Non-pigmented ciliary epithelial cell (primary cell): ENCODE data around the gene RBMS1.
"Not testable (repeated sequence)": the region's sequence is repeated elsewhere in the genome, so short reads cannot be mapped to it uniquely, and the experiment has no call there.

Experiments
- DNase-seq: peaks from one replicate; pipeline ENCODE4 v3.0.0-alpha.2; 2010; ENCODE audit warnings: low read depth

The RBMS1 gene

DNA sequence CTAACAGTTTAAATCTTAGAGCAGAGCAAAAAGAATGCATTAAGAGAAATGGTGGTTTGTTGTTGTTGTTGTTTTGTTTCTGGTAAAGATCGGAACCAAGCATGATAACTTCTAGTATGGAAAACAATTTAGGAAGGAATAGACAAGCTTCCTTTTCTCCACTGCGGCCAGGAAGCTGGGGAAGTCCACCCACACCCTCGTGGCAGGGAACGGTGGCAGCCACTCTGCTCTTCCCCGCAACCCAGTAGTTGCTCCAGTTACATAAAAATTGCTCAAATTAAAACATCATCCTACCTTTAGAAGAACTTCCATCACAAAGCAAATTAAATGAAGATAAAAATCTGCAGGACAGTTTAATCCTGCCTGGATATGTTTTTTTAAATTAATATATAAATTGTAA lies 113.0 kb downstream of the RBMS1 start:
- no peak for DNase-seq

DNA sequence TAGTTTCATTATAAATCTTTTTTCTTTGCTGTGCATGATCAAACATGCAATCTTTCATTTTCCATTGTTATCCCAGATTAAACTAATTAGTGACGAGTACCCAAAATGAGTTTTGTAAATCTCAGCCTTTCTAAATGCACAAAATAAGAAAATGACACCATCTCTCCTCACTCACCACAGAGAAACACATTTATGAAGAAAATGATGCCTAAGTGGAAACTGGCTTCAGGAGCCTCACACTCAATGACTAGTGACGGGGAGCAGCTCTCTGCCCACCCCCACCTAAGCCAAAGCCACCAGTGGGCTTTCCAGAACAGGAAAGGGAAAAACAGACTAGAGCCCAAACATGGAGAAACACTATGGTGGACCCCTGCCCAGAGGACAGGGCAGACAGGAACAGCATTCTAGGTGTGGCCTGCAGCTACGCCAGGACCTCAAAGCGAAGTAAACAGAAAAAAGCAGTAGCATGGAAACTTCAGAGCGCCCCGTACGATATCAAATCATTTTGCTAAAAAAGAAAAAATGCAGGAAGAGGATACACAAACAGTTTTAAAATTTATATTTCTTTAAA lies 113.5 kb downstream of the RBMS1 start:
- no peak for DNase-seq

DNA sequence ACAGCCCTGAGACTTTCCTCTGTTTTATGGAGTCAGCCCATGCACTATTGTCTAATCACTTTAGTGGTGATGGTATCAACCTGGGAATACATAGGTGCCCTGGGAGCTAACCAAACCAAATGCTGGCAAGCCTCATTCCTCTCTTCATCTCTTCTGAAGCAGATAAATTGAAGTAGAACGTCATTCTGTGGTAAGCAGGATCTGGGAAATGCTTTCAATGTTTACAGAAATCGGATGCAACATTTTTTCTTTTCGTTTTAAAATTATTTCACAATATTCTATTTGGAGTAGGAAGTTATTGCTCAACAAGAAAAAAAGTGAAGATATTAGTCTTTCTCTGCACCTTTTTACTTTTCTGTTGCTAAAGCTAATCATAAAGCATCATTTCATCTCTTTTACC lies 114.2 kb downstream of the RBMS1 start:
- DNase-seq: peak; percentile 68

DNA sequence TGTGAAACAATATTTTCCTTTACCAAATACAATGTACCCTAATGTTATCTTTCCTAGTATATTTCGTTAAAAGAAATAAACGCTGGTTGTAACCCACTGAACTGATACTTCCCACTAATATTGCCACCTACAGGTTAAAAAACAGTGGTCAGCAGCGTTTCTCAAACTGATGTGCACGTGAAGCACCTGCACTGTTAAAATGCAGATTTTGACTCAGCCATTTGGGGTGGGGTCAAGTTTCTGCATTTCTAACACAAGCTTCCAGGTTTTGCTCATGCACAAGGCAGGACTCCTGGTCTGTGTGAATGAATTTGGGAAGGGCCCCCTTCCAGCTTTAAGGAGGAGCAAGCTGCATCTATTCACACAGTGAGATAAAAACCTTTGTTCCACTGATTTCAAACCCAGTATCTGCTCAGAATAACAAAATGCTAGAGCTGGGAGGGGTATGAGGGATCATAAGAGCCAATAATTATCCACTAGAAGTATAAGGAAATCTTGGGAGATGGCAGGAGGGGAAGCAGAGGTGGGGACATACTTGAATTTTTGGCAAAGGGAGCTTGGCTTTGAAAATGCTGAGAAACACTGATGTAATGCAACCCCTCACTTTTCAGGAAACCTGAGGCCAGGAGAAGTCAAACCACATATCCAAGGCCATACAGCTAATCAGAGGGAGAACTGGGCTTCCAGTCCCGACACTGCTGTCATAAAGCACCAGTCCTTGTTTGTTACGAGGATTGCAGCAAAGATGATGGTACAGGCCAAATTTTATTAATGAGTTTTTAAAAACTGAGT lies 116.2 kb downstream of the RBMS1 start:
- DNase-seq: no peak

DNA sequence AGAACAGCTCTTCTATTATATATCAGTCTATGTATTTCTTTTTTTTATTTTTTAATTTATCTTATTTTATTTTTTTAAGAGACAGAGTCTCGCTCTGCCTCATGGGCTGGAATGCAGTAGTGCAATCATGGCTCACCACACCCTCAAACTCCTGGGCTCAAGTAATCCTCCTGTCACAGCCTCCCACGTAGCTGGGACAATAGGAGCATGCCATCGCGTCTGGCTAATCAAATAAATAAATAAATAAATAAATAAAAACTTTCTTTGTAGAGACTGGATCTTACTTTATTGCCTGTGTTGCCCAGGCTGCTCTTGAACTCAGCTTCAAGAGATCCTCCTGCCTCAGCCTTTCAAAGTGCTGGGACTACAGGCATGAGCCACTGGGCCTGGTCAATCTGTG lies 117.0 kb downstream of the RBMS1 start:
- no peak for DNase-seq

DNA sequence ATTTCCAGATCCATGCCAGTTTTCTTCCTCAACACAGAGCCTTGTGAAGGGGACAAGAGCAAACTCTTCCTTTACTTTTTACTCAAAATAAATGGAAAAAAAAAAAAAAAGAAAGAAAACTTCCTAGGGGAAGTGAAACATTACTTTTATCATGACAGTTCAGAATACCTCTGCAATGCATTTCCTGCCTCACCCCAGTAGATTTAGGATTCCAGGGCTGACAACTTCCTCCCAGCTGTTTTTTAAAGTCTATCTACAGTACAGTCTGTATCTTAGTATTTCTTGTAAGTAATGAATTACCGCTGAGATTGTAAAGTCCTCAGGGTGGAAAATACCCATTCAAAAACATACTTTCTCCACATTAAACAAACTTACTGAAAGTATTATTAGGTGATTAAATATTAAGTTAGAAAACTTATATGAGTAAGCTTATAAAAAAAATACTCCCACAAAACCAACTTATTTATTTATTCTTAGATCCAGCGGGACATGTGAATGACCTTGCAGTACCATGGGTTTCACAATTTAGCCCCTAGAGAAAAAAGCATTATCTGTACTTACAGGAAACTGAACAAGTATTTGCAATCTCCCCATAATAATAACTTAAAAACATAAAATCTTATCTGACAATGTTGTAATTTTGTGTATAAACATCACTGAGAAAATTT lies 117.7 kb downstream of the RBMS1 start:
- DNase-seq: no peak

DNA sequence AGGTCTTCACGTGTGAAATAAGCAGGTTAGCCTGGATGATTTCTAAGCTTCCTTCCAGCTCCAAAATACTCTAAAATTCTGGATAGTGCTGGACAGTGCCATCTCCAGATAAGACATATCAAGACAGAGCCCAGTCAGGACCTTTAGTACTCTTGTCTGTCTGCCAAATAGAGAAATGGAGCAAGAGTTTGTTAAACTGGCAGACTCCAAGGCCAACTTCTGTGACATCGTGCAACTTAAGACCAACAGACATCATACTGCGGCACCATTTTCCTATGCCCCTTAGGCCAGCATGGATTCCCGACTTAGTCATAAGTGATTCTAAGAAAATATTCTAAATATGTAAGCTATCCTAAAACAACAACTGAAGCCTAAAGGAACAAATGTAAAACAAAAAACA lies 118.6 kb downstream of the RBMS1 start:
- DNase-seq: no peak

DNA sequence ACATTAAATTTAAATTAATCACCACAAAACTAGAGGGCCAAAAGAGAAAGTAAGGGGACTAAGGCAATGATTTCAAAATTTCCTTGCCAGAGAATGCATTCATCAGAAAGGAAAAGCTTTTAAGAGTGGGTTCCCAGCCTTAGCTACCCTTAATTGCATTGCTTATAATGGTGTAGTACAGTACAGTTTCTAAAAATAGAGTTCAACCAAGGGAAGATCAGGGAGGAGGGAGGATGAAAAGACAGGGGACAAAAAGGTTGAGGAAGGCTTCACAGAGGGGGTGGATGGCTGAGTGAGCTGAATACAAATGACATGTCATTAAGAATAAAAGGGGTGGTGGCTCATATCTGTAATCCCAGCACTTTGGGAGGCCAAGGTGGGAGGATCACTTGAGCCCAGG lies 119.9 kb downstream of the RBMS1 start:
- no peak for DNase-seq

DNA sequence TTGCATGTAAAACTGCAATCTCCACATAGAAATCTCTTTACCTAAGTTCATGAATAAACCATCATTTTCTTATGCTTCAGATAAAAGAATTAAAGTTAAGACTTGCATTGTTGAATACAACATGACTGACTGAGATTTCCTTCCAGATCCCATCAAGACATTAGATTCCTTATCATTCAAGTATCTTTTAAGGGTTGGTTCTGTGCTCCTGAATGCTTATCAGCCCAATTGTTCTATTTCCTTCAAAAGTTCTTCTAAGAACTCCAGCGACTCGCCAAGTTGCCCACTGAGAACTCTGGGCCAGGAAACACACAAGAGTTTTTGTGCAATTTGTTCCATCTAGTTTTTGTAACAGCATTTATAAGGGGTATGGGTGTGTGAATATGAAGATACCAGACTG lies 120.3 kb downstream of the RBMS1 start:
- no peak for DNase-seq

DNA sequence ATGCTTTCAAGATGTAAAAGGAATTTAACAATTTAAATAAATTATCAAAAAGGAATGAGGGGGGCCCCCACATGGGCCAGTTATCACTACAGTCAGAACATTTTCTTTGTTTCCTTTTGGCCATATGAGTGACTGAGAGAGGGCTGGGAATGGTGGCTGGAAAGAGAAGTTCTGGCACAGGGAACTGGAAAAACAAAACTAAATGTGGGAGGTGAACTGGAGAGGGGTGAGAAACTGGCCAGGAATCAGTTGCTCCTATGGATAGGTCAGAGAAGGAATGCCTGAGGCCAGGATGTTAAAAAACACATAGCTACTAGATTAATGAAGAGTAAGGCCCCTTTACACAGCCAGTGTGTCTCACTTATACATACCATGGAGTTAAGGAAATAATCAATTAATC lies 121.0 kb downstream of the RBMS1 start:
- DNase-seq: no peak

DNA sequence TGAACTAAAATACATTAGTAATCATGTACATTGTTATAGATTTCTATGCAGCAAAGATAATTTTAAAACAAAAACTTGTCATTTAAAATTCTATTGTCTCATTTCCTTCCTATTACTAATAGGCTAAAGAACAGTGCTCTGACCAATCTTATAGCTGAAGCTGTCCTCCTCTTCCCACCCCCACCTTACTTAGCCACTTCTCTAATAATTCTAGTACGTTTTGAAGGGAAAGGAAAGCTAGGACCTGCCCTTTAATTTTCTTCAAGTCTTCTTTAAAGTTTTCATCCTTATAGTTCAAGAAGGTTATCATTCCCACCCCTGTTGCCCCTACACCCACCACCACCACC lies 121.6 kb downstream of the RBMS1 start:
- no peak for DNase-seq

DNA sequence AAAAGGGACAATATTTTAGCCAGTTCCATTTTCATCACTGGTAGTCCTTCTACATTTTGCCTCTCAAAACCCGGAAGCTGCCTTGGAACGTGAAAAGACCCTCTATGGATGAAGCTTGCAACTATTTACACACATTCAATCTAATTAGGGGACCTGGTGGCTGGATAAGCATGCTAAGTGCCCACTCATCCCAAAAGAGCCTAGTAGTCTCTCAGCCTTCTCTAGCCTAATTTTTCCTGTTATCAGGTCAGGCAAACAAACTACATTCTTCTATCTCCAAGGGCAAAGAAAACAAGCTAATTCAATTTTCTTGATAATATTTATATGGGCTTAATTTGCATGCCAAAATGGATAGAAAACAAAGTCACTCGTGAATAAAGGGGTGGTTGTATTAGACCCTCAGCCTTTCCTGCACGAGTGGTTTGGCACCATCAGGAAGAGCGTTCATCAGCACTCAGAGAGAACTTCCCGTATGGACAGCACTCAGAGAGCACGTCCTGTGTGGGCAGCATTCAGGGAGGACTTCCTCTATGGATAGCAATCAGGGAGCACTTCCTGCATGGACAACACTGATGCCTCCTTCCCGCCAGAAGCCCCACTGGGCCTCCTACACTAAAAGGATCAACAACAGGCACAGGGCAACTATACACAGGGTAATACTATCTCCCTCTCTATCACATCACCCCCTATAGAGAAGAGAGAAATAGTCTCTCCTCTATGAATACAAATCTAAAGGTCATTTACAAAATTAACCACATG lies 122.2 kb downstream of the RBMS1 start:
- DNase-seq: no peak

DNA sequence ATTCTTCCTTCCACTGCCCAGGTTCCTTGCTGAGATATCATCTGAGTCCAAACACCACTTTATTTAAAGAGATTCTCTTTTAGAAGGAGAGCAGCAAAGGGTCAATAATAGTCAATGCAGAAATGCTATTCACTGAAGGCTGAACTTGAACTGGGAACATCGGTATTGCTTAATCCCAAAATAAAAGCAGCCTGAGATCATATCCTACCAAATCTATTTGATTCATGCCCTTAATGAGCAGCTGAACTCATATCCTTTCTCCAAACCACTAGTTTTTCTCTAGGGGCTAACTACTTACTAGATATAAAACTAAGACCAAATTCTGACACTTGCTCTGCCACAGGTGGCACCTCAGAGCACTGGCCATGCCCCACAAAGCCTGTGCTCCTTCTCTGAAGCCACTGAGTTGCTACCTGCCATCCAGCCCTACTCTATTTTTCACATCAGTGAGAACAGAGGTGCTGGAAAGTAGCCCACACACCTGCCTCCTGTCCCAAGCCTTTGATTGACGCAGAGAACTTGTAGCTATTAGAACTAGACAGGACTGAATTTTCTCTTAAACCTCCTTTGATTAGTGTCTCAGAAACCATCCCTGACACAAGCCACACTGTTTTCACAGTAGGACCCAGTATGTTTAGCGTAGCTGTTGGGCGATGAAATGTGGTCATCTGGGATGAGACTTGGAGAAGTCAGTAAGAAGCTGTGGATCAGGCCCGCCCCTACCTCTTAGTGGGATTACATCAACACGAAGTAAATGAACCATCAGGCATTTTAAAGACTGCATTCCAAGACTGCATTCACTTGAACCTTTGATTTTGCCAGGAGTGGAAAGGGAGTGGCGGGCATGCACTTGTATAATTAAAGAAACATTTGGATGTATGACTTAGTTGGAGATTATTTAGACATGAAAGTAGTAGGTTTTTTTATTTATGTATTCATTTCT lies 124.3 kb downstream of the RBMS1 start:
- no peak for DNase-seq

DNA sequence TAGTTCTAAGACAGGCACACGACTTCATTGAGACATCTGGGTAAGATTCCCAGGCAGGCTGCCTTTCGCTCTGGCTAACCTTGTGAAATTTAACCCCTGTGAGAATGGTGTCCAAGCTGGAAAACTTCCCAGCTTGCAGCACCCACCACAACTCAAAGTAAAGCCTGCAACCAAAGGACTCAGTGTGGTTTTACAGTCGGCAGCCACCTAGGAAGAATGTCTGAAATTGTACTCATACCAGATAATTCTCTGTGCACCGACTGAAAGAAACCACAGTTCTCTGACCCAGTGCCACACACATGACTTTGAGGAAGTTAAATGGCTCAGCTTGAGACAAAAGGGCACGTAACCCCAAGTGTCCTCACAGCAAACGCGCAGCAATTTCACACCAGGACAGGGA lies 125.7 kb downstream of the RBMS1 start:
- DNase-seq: peak; percentile 91

DNA sequence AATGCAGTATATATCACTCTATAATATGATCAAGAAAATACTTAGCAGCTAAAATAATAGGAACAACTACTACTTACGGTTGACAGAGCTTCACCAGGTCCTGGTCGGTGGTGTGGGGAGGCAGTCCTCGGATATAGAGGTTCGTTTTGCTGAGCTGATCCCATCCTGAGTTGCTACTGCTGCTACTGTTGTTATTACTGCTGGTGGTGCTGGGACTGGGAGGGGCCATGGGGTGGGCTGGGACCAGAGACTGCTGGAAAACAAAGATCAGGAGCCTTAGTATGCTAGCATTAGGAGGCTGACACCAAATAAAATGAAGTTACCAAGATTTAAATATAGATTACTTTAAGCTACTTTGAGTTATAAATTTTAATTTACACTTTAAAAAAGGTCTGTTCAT lies 126.5 kb downstream of the RBMS1 start:
- not testable (repeated sequence) for DNase-seq

DNA sequence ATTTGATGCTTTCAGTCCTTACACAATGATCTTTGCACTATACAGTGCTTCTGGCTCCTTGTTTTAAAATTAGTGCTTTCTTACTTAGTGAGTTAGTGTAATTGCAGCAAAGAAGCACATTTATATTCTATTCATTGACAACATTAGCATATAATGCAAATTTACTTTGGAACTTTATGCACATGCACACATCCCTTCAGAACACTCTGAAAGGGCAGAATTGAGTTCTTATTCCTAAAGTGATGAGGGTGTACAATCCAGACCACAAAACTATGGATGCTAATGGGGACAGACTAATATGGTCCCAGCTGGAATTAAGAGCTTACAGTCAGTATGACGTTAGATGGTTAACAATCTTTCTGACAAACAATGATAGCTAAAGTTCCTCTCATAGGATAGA lies 127.1 kb downstream of the RBMS1 start:
- DNase-seq: no peak

DNA sequence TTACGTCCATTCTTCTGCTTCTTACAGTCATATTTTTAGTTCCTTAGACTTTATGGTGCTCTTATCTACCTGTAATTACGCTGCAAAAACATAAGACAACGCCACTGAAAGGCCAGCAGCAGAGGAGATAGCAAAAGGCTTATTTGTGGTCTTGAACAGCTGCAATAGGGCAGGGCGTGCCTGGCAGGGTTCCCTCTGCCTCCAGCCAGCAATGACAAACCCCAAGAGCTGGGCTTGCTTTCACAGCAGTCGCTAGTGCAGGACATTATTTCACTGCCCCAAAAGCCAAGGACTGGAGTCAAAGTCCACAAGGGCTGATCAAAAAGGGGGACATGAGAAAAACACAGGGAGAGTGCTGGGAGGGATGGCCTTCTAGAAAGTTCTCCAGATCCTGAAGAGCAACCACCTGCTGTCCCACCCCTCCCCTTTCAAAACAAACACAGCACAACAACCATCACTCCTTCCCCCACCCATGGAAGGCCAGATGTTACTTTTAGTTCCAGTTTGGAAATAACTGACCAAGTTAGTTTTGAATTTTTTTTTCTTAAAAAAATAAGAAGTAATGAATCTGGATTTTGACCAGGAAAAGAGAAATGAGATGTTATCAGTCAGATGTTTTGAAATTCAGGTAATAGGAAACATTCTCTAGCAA lies 127.8 kb downstream of the RBMS1 start:
- DNase-seq: no peak

DNA sequence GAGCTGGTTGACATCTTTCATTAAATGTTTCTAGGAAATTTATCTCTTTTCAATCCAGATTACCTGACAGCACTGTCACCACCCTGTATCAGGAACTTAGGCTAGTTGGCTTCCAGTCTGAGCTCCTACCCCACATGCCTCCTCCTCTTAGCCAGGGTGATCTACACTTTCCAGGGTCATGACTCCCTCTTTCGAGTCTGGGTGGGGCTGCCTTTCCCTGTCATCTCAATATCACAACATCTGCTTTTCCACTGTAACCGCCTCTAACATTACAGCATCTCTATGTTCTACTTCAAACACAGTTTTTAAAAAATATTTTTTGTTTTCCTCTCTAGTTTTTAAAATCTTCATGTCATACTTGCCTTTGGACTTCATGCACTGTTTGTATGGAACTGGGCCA lies 129.2 kb downstream of the RBMS1 start:
- DNase-seq: no peak

DNA sequence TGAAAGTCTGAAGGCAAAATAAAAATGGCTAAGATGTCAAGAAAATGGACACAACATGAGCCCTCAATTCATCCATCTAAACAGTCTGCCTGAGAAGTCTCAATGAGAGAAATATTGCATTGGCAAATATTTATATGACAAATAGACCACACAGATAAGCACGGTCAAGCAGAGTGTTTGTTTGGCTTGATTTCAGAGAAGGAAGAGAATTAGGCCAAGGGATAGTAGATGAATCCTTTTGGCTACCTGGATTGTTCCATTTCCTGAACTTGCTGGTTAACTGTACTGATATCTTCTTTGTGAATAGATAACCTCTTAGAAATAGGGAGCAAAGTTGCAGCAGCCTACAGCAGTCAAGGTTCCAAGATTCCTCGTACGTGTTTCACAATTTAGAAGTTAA lies 129.6 kb downstream of the RBMS1 start:
- no peak for DNase-seq

DNA sequence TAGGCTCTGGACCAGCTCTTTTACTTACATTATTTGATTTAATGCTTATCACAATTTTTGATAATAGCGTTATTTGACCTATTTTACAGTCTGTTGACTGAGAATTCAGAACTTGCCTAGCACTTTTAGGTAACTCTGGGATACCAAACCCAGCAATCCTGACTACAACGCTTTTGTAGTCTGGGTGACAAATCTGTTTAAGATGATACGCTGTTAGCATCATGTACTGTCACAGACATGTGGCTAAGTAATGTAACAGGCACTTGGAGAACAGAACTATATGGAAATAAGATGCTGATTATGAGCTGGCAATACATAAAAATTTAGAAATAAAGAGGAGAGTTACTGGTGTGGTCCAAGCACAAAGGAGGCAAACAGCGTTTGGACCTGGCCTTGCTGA lies 130.6 kb downstream of the RBMS1 start:
- no peak for DNase-seq

DNA sequence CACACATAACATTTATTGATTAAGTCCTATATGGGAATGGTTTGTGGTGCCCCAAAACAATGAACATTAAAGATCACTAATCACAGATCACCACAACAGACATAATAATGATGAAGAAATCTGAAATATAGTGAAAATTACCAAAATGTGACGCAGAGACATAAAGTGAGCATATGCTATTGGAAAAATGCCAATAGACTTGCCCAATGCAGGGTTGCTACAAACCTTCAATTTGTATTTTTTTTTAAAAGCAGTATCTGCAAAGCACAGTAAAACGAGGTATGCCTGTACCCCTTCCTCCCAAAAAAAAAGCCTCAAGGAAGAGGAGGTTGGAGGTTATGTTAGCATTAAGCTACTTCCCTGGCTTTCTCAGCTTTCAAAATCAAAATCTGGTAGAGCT lies 131.1 kb downstream of the RBMS1 start:
- no peak for DNase-seq
